Stimulated activated CD4-positive, alpha-beta T cell treated with anti-CD3 and anti-CD28 coated beads, TNF-alpha, amount 100 ng/mL, for 24 hours (primary cell): Measurements from ENCODE around the gene ZFPL1.

ENCODE experiments used
- DNase-seq, 3 experiments: peaks; one replicate each; pipeline ENCODE4 v3.0.0-alpha.2; 2020; ENCODE audit warnings: low read depth in 3 of 3

Gene ZFPL1

GRCh38 chr11:65059959-65060824 lies 23.8 kb upstream of the ZFPL1 start:
- no peak for DNase-seq

- no peak for DNase-seq
Measured at GRCh38 chr11:65060913-65061408, 23.1 kb upstream of the ZFPL1 start.

GRCh38 chr11:65063532-65063931 lies 20.5 kb upstream of the ZFPL1 start:
- no peak for DNase-seq

- no peak for DNase-seq
Measured at GRCh38 chr11:65064847-65065240, 19.2 kb upstream of the ZFPL1 start.

- DNase-seq, result no peak
Measured at GRCh38 chr11:65065851-65066250, 18.2 kb upstream of the ZFPL1 start.

GRCh38 chr11:65066315-65066714 lies 17.7 kb upstream of the ZFPL1 start:
- no peak for DNase-seq

GRCh38 chr11:65066805-65067291 lies 17.2 kb upstream of the ZFPL1 start:
- no peak for DNase-seq

GRCh38 chr11:65067446-65067845 lies 16.6 kb upstream of the ZFPL1 start:
- DNase-seq, result no peak

- DNase-seq, result no peak
Measured at GRCh38 chr11:65069217-65069616, 14.8 kb upstream of the ZFPL1 start.

GRCh38 chr11:65071907-65072630 lies 12.0 kb upstream of the ZFPL1 start:
- DNase-seq, result no peak

GRCh38 chr11:65072631-65072966 lies 11.4 kb upstream of the ZFPL1 start:
- DNase-seq, result no peak

- no peak for DNase-seq
Measured at GRCh38 chr11:65077451-65077850, 6.6 kb upstream of the ZFPL1 start.

GRCh38 chr11:65078151-65078550 lies 5.9 kb upstream of the ZFPL1 start:
- DNase-seq, result peak; percentile 39 to 60 (median 45)

- DNase-seq, result no peak
Measured at GRCh38 chr11:65078786-65079342, 5.2 kb upstream of the ZFPL1 start.

- DNase-seq, result no peak
Measured at GRCh38 chr11:65083134-65083833, 738 bp upstream of the ZFPL1 start.

- no peak for DNase-seq
Measured at GRCh38 chr11:65084598-65085375, 765 bp downstream of the ZFPL1 start.

GRCh38 chr11:65085446-65085845 lies 1.4 kb downstream of the ZFPL1 start:
- DNase-seq, result no peak

GRCh38 chr11:65086809-65087208 lies 2.8 kb downstream of the ZFPL1 start:
- DNase-seq, result no peak

- DNase-seq, result no peak
Measured at GRCh38 chr11:65087216-65087615, 3.2 kb downstream of the ZFPL1 start.

- no peak for DNase-seq
Measured at GRCh38 chr11:65087827-65088226, 3.8 kb downstream of the ZFPL1 start.

- DNase-seq, result no peak
Measured at GRCh38 chr11:65089621-65090020, 5.6 kb downstream of the ZFPL1 start.
